ENCODE measurements around the gene HSPD1. TPM values are rescaled to one million over a fixed set of nuclear protein-coding genes. Genes with fewer than 3 reads are reported as not detected.

Gene HSPD1
- total and polyA plus RNA-seq, 2 of the 13 experiments (the other 11 are each of a cell fraction or from before 2014, with no cell fraction given): 685 to 2,610 TPM

DNA sequence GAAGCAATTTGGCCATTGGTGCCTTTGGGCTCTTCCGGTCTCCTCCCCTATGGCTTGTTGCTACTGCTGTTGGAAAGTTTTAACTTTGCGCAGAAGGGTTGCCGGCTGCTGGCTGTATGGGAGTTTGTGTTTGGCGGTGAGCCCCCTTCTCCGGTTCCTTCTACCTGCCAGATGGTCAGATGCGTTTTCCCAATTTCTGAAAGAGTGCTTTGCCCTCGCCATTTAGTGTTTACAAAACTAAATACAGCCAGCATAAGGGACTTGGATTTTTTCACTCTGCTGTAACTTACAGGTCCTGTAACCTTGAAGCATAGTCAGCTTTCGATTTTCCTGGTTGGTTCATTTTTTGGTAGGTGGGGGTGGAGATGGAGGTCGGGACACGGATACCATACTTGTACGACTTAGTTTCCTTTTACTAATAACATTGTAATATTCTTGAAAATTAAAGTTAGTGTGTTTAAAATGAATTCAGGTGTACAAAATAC lies 45.7 kb downstream of the HSPD1 start (continued):
- TF ChIP-seq ZNF530 (CRISPR knock-in tag; IDR thresholded peaks at IDR 0.05; ENCODE audit: low read depth): no peak
- TF ChIP-seq, protein P1, sequence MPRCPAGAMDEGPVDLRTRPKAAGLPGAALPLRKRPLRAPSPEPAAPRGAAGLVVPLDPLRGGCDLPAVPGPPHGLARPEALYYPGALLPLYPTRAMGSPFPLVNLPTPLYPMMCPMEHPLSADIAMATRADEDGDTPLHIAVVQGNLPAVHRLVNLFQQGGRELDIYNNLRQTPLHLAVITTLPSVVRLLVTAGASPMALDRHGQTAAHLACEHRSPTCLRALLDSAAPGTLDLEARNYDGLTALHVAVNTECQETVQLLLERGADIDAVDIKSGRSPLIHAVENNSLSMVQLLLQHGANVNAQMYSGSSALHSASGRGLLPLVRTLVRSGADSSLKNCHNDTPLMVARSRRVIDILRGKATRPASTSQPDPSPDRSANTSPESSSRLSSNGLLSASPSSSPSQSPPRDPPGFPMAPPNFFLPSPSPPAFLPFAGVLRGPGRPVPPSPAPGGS (CRISPR knock-in tag; IDR thresholded peaks at IDR 0.05): no peak
- TF ChIP-seq ZNF343 (CRISPR knock-in tag; IDR thresholded peaks at IDR 0.05): no peak
- no peak for TF ChIP-seq PPARG (CRISPR knock-in tag; conservative IDR thresholded peaks at IDR 0.05)
- TF ChIP-seq, protein P2, sequence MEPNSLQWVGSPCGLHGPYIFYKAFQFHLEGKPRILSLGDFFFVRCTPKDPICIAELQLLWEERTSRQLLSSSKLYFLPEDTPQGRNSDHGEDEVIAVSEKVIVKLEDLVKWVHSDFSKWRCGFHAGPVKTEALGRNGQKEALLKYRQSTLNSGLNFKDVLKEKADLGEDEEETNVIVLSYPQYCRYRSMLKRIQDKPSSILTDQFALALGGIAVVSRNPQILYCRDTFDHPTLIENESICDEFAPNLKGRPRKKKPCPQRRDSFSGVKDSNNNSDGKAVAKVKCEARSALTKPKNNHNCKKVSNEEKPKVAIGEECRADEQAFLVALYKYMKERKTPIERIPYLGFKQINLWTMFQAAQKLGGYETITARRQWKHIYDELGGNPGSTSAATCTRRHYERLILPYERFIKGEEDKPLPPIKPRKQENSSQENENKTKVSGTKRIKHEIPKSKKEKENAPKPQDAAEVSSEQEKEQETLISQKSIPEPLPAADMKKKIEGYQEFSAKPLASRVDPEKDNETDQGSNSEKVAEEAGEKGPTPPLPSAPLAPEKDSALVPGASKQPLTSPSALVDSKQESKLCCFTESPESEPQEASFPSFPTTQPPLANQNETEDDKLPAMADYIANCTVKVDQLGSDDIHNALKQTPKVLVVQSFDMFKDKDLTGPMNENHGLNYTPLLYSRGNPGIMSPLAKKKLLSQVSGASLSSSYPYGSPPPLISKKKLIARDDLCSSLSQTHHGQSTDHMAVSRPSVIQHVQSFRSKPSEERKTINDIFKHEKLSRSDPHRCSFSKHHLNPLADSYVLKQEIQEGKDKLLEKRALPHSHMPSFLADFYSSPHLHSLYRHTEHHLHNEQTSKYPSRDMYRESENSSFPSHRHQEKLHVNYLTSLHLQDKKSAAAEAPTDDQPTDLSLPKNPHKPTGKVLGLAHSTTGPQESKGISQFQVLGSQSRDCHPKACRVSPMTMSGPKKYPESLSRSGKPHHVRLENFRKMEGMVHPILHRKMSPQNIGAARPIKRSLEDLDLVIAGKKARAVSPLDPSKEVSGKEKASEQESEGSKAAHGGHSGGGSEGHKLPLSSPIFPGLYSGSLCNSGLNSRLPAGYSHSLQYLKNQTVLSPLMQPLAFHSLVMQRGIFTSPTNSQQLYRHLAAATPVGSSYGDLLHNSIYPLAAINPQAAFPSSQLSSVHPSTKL (CRISPR knock-in tag; IDR thresholded peaks at IDR 0.05): no peak
- TF ChIP-seq, protein P3, sequence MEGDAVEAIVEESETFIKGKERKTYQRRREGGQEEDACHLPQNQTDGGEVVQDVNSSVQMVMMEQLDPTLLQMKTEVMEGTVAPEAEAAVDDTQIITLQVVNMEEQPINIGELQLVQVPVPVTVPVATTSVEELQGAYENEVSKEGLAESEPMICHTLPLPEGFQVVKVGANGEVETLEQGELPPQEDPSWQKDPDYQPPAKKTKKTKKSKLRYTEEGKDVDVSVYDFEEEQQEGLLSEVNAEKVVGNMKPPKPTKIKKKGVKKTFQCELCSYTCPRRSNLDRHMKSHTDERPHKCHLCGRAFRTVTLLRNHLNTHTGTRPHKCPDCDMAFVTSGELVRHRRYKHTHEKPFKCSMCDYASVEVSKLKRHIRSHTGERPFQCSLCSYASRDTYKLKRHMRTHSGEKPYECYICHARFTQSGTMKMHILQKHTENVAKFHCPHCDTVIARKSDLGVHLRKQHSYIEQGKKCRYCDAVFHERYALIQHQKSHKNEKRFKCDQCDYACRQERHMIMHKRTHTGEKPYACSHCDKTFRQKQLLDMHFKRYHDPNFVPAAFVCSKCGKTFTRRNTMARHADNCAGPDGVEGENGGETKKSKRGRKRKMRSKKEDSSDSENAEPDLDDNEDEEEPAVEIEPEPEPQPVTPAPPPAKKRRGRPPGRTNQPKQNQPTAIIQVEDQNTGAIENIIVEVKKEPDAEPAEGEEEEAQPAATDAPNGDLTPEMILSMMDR (CRISPR knock-in tag; IDR thresholded peaks at IDR 0.05): no peak
- TF ChIP-seq ATF7-NPFF (CRISPR knock-in tag; IDR thresholded peaks at IDR 0.05; ENCODE audit: low read depth): no peak
- no peak for TF ChIP-seq ZNF879 (CRISPR knock-in tag; IDR thresholded peaks at IDR 0.05)
- no peak for TF ChIP-seq NFE2L1 (CRISPR knock-in tag; IDR thresholded peaks at IDR 0.05; ENCODE audit: borderline replicate concordance)
- no peak; the same call in 1 of the 2 replicates for TF ChIP-seq ZNF414 (CRISPR knock-in tag; IDR thresholded peaks at IDR 0.05)
- TF ChIP-seq DPF2 (CRISPR knock-in tag; IDR thresholded peaks at IDR 0.05; ENCODE audit: borderline replicate concordance, low read depth): no peak
- no peak for TF ChIP-seq NONO (IDR thresholded peaks at IDR 0.05)
- no peak for TF ChIP-seq NONO (CRISPR knock-in tag; conservative IDR thresholded peaks at IDR 0.05)
- 0 out of 2 replicates have a peak, but pooled peaks have one; percentile 52 for TF ChIP-seq AFF4 (CRISPR knock-in tag; IDR thresholded peaks at IDR 0.05)
- peak; percentile 23; the same call in 1 of the 2 replicates for TF ChIP-seq GZF1 (CRISPR knock-in tag; IDR thresholded peaks at IDR 0.05)
- 0 out of 2 replicates have a peak, but pooled peaks have one; percentile 66 for TF ChIP-seq ZKSCAN5 (CRISPR knock-in tag; IDR thresholded peaks at IDR 0.05)
- peak; percentile 39; the same call in 1 of the 2 replicates for TF ChIP-seq ZNF788 (CRISPR knock-in tag; IDR thresholded peaks at IDR 0.05; ENCODE audit: borderline replicate concordance)
